RWPE2 (cell line): ENCODE data around the gene APBB1IP.
A peak's percentile ranks its signal among the peaks of the same experiment; 100 is the strongest.
"Not testable (repeated sequence)": the region's sequence is repeated elsewhere in the genome, so short reads cannot be mapped to it uniquely, and the experiment has no call there.

Source experiments
- ATAC-seq: fragments of 200-7000 bp; cut with Tn5 transposase; 3 replicates; pipeline ENCODE4 v1.9.1; 2021; ENCODE audit warnings: low read depth
- DNase-seq: peaks from one replicate; pipeline ENCODE4 v3.0.0-alpha.2; 2020; ENCODE audit warnings: low spot score
- H3K27ac ChIP-seq: fragments of 450-650 bp; 2 replicates; pipeline ENCODE4 v1.5.1; 2017; ENCODE audit warnings: mild to moderate bottlenecking; ENCODE audit not compliant: poor library complexity, severe bottlenecking
- H3K27me3 ChIP-seq: fragments of 250-450 bp; sonication (Bioruptor Pico); 2 replicates; pipeline ENCODE4 v1.5.1; 2021; ENCODE audit warnings: mild to moderate bottlenecking, moderate library complexity; ENCODE audit not compliant: insufficient read depth, poor library complexity, severe bottlenecking
- H3K36me3 ChIP-seq: fragments of 250-450 bp; sonication (Bioruptor Pico); 2 replicates; pipeline ENCODE4 v1.5.1; 2020; ENCODE audit warnings: low read depth, mild to moderate bottlenecking, moderate library complexity
- H3K4me1 ChIP-seq: fragments of 250-450 bp; sonication (Bioruptor Pico); 2 replicates; pipeline ENCODE4 v1.5.1; 2021; ENCODE audit warnings: mild to moderate bottlenecking, moderate library complexity; ENCODE audit not compliant: insufficient read depth, poor library complexity, severe bottlenecking
- H3K4me3 ChIP-seq: fragments of 250-450 bp; sonication (Bioruptor Pico); 2 replicates; pipeline ENCODE4 v1.5.1; 2021; ENCODE audit warnings: mild to moderate bottlenecking, moderate library complexity; ENCODE audit not compliant: severe bottlenecking
- H3K9me3 ChIP-seq: fragments of 250-450 bp; sonication (Bioruptor Pico); 2 replicates; pipeline ENCODE4 v1.5.1; 2021; ENCODE audit warnings: mild to moderate bottlenecking, moderate library complexity; ENCODE audit not compliant: severe bottlenecking
- TF ChIP-seq, protein P1 (sequence below): fragments of 450-650 bp; IDR thresholded peaks from one replicate; pipeline ENCODE4 v1.5.1; 2017; ENCODE audit warnings: mild to moderate bottlenecking, moderate library complexity; ENCODE audit not compliant: poor library complexity, severe bottlenecking

Gene APBB1IP

GRCh38 chr10:26606389-26606877 lies 168.3 kb downstream of the APBB1IP start:
- not testable (repeated sequence) for H3K4me1 ChIP-seq, H3K27ac ChIP-seq, H3K4me3 ChIP-seq, H3K9me3 ChIP-seq, DNase-seq, H3K27me3 ChIP-seq, H3K36me3 ChIP-seq
- peak; percentile 82 for ATAC-seq
- TF ChIP-seq, protein P1, sequence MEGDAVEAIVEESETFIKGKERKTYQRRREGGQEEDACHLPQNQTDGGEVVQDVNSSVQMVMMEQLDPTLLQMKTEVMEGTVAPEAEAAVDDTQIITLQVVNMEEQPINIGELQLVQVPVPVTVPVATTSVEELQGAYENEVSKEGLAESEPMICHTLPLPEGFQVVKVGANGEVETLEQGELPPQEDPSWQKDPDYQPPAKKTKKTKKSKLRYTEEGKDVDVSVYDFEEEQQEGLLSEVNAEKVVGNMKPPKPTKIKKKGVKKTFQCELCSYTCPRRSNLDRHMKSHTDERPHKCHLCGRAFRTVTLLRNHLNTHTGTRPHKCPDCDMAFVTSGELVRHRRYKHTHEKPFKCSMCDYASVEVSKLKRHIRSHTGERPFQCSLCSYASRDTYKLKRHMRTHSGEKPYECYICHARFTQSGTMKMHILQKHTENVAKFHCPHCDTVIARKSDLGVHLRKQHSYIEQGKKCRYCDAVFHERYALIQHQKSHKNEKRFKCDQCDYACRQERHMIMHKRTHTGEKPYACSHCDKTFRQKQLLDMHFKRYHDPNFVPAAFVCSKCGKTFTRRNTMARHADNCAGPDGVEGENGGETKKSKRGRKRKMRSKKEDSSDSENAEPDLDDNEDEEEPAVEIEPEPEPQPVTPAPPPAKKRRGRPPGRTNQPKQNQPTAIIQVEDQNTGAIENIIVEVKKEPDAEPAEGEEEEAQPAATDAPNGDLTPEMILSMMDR: peak; percentile 75

- Histone ChIP-seq H3K27me3 (no peaks in the 10 kb centered on the region), H3K4me3 (no peak overlapping the region), H3K36me3 (no peaks in the 10 kb centered on the region), H3K27ac (no peak overlapping the region), H3K4me1 (no peaks in the 10 kb centered on the region), H3K9me3 (no peaks in the 10 kb centered on the region)
- DNase-seq (no peak), ATAC-seq (0 out of 3 replicates have a peak, but pooled peaks have one; percentile 14)
- TF ChIP-seq, protein P1: no peak
These were observed 174.2 kb downstream of the APBB1IP start for GRCh38 chr10:26612151-26612915.
